NAMALWA (cell line): ENCODE measurements around the gene SPAG7.

Source experiments
- DNase-seq: peaks from one replicate; pipeline ENCODE4 v3.0.0-alpha.2; 2015; ENCODE audit warnings: low spot score

SPAG7 gene

GRCh38 chr17:4967539-4968485, at the start of gene SPAG7:
TSS of gene SPAG7 (minus strand) at chr17:4967817. CDS start at chr17:4967804, 13 bp downstream.
- peak; percentile 87 for DNase-seq

- no peak for DNase-seq
Observed at GRCh38 chr17:5014357-5014756, 46.7 kb upstream of the SPAG7 start.

- DNase-seq, result no peak
Observed at GRCh38 chr17:5011928-5012327, 44.3 kb upstream of the SPAG7 start.

GRCh38 chr17:5003214-5003867, 35.7 kb upstream of the SPAG7 start:
- no peak for DNase-seq

- no peak for DNase-seq
Observed at GRCh38 chr17:5002121-5002788, 34.6 kb upstream of the SPAG7 start.

GRCh38 chr17:5000237-5000639, 32.6 kb upstream of the SPAG7 start:
- DNase-seq, result no peak

GRCh38 chr17:4999430-5000093, 31.9 kb upstream of the SPAG7 start:
- DNase-seq, result no peak

GRCh38 chr17:4998732-4999429, 31.3 kb upstream of the SPAG7 start:
- DNase-seq, result no peak

- no peak for DNase-seq
Observed at GRCh38 chr17:4998027-4998731, 30.6 kb upstream of the SPAG7 start.

GRCh38 chr17:4997302-4998026, 29.8 kb upstream of the SPAG7 start, which contains the start of the genes INCA1 and KIF1C:
TSS of gene INCA1 (minus strand) at chr17:4997522. CDS start at chr17:4994437, 3,085 bp downstream.
TSS of gene KIF1C (plus strand) at chr17:4997950. CDS start at chr17:5000247, 2,297 bp downstream.
- DNase-seq, result peak; percentile 82

- no peak for DNase-seq
Observed at GRCh38 chr17:4994081-4994595, 26.5 kb upstream of the SPAG7 start.

GRCh38 chr17:4987767-4988567, 20.4 kb upstream of the SPAG7 start:
- DNase-seq, result no peak

GRCh38 chr17:4986951-4987766, 19.5 kb upstream of the SPAG7 start, which contains the start of gene CAMTA2:
TSS of gene CAMTA2 (minus strand) at chr17:4987675. CDS start at chr17:4986222, 1,453 bp downstream.
- DNase-seq, result peak; percentile 62

GRCh38 chr17:4986403-4986802, 18.8 kb upstream of the SPAG7 start:
- no peak for DNase-seq

GRCh38 chr17:4982305-4982704, 14.7 kb upstream of the SPAG7 start:
- DNase-seq, result no peak

- DNase-seq, result peak; percentile 69
Observed at GRCh38 chr17:4980644-4981216, 13.1 kb upstream of the SPAG7 start.

GRCh38 chr17:4978726-4979125, 11.1 kb upstream of the SPAG7 start:
- no peak for DNase-seq
